Endothelial cell of umbilical vein (primary cell): ENCODE measurements around the gene CRHR2.
A peak's percentile ranks its signal among the peaks of the same experiment; 100 is the strongest.

Experiments used
- CTCF ChIP-seq, 2 donors: IDR thresholded peaks; 1 replicate in 1 of 2; 2 replicates in 1 of 2; pipeline ENCODE4 v1.5.1; 2011; ENCODE audit warnings: low read length in 2 of 2, mild to moderate bottlenecking in 2 of 2, moderate library complexity in 2 of 2, control low read depth in 1 of 2, inconsistent platforms in 1 of 2, low read depth in 1 of 2; ENCODE audit not compliant: insufficient read depth in 1 of 2; ENCODE audit errors: extremely low read depth in 1 of 2
- EZH2 ChIP-seq: IDR thresholded peaks from 2 replicates; pipeline ENCODE4 v1.6.1; 2012; ENCODE audit warnings: borderline replicate concordance, low read depth, mild to moderate bottlenecking, moderate library complexity, low read length, inconsistent platforms; ENCODE audit not compliant: severe bottlenecking
- MYC ChIP-seq: IDR thresholded peaks from one replicate; pipeline ENCODE4 v1.6.1; 2011; ENCODE audit warnings: mild to moderate bottlenecking, low read depth, low read length
- POLR2A ChIP-seq: IDR thresholded peaks from 2 replicates; pipeline ENCODE4 v1.6.1; 2012; ENCODE audit warnings: low read depth, mild to moderate bottlenecking, control low read depth, low read length
- POLR2AphosphoS5 ChIP-seq: IDR thresholded peaks from 2 replicates; pipeline ENCODE4 v1.6.1; 2012; ENCODE audit warnings: low read depth, mild to moderate bottlenecking, control low read depth, low read length, moderate library complexity; ENCODE audit not compliant: insufficient read depth

DNA sequence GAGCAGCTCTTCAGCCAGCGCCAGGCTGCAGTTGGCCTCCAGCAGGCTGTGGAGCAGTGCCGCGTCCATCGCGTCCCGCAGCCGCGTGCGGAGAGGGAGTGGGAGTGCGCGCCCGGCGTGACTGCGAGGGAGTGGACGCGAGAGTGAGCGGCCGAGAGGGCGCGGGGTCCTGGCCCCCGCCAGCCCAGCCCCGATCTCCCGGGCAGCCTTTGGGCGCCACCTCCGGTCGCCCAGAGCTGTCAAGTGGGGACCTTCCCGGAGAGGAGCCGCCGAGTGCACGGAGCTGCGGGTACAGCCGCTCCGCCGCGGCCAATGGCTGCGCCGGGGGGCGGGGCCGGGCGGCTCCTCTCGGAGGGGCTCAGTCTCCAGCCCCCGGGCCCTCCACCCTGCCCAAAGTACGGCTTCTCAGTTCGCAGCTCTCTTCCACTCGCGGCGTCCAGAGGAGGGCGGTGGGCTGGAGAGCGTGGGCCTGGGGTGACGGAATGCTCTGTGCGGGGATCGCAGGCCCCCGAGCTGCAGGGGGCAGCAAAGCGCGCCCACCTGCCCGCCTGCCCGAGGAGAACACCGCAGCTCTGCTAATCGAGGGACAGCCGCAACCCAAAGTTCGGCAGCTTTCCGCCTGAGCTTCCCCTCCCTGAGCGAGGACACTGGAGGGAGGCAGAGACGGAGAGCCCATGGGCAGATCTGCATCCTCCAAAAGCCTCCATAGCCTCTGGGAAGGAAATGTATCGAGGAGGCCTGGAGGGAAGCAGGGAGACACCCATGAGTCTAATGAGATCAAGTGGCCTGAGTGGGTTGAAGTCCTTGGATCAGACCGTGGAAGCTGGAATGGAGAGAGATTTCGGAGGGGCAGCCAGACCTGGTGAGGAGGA lies at the start of gene CRHR2:
- TF ChIP-seq EZH2 (peak; percentile 82), CTCF (IDR thresholded peaks at IDR 0.05; ENCODE audit: extremely low read depth in 1 of 2, insufficient read depth in 1 of 2, low read depth in 1 of 2, low read length in 2 of 2) (peak; percentile 28 to 44), POLR2AphosphoS5 (no peak), POLR2A (no peak), MYC (no peak)
